A204.1 (cell line): ENCODE results near the gene CHMP6.

Experiments
- FAIRE-seq: peaks from 2 replicates; lab custom pipeline; 2012; peaks lifted over from hg19 to GRCh38; lab: Jason Lieb, UNC

The CHMP6 gene

DNA sequence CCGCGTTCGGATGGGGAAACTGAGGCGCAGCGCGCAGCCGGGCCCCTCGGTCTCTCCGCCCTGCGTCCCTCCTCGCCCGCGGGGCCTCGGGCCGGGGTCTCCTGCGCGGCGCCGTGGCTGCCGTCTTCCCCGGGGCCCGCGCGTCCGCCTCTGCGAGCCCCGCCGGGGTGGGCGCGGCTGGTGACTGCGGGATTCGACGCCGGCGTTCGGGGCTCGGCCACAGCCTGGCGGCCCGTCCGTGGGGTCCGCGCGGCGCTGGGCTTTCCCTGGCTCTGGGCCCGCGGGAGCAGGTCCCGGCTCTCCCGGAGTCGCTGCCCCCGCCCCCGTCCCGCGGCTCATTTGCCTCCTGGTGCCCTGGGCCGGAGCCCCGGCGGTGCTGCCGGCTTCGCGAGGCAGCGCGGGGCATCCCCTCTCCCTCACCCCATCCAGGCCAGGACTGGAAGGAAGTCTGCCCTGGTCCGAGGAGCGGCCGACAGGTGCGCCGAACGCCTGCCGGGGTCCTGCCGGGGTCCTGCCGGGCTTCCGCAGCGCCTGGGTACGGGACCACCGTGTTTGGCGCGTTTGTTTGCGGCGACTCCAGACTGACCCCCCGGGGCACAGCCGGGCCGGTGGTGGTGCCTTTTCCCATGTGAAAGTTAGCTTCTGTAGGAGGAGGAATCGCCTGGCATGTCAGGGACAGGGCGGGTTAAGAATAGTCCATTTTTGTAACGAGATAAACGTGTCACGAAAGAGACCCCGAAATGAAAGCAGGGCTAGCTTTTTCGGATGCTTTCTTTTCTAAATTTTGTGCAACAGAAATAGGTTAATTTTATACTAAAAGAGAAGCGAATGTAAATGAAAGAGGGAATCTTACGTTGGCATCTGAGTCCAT lies 671 bp downstream of the CHMP6 start:
- no peak for FAIRE-seq

- no peak for FAIRE-seq
Measured at GRCh38 chr17:80992948-80993624, 1.4 kb downstream of the CHMP6 start.

GRCh38 chr17:80995131-80995530 lies 3.5 kb downstream of the CHMP6 start:
- FAIRE-seq, result no peak

DNA sequence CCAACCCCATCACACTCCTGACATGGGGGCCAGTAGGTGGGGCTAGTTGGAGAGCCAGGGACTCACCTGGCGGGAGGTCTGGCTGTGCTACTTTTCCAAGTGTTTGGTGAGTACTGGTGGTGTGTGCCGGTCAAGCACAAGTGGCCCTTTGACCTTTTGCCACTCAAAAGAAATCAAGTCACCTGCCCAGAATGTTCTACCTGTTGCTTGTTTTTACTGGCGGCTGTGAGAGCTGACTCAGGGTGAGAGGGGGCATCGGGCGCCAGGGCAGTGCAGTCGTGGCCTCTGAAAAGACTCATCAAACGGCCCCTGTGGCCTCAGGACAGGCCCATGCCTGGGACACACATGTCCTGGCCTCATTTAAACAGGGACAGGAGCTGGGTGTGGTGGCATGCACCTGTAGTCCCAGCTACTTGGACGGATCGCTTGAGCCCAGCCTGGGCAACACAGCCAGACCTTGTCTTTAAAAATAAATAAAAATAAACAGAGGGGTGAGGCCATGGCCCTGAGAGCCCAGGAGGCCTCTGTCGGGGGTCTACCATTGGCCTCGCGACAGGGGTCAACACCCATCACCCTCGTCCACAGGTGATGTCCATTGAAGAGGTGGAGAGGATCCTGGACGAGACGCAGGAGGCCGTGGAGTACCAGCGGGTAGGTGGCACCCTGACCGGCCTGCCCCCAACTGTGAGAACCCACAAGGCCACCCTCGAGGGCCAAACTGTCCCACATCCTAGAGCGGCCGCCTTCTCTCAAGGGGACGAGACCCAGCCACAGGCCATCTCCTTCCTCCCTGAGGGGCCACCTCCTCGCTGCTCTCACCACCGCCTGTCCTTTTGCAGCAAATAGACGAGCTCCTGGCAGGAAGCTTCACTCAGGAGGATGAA lies 5.0 kb downstream of the CHMP6 start:
- FAIRE-seq, result no peak

DNA sequence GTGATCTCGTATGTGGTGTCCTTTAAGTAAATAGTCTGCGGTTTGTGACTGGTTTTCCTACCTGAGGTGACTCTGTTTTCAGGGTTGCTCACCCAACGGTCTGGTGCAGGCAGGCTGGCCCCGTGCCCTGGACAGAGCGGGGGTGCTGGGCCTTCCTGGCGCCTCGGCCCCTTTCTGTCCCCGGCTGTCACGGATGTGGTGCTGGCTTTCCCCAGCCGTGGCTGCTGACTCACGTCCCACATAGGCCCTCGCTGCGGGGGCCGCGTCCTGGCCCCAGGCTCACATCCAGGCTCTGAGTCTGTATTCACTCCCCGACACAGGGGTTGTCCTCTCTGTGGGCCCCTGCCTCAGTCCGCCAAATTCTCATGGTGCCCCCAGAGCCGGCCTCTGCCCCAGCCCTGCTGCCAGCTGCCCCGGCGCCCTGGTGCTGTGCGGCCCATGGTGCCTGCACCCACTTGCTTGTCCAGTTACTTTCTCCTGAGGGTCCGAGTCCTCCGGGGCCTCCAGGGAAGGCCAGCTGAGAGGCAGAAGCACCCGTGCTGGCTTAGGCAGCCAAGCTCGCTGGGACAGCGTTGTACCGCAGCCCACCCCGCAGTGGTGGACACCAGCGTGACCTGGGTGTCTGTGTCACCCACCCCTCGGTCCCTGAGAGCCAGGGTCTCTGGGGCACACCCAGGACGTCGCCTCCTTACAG lies 5.9 kb downstream of the CHMP6 start:
- no peak for FAIRE-seq

DNA sequence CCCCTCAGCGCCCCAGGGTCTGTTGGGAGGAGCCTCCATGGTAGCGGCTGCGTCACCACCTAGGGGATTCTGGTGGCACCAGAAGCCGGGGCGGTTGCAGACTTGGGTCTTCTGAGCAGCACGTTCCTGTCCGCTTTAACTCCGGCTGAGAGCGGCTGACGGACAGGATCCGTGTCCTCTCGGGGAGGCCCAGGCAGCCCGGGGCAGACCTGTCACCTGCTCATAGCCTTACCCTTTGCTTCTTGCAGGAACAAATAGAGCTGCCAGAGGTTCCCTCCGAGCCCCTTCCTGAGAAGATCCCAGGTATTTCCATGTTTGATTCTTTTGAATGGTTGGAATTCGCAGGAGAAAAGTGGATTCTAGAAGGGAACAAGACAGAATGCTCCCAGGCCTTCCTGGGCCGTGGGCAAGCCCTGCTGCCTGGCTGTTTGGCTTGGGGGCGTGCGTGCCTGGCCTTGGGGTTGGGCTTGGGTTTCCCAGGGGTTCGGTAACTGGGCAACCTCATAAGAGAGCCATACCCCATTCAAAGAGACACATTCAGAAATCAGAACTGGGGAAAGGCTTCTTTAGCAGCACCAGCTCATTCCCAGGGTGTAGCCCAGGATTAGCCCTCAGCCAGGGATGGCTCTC lies 6.6 kb downstream of the CHMP6 start:
- no peak for FAIRE-seq

- FAIRE-seq, result no peak
Measured at GRCh38 chr17:80998748-80999535, 7.3 kb downstream of the CHMP6 start.

- no peak for FAIRE-seq
Measured at GRCh38 chr17:80999536-81000333, 8.1 kb downstream of the CHMP6 start.

DNA sequence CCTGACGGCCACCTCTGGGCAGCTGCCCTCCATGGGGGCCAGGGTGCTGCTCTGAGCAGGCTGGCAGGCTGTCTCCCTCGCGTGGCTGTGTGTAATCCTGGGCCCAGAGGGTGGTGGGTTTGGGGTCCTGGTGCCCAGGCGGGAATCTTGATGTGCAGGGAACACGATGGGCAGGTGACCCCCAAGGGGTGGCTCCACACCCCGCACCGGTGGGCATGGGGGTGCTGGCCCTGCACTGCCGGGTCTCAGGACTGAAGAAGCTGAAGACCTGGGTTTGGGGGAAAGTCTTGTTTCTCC lies 8.6 kb downstream of the CHMP6 start:
- FAIRE-seq, result no peak

GRCh38 chr17:81000631-81001357 lies 9.2 kb downstream of the CHMP6 start:
- FAIRE-seq, result no peak

GRCh38 chr17:81002013-81002384 lies 10.4 kb downstream of the CHMP6 start:
- no peak for FAIRE-seq

DNA sequence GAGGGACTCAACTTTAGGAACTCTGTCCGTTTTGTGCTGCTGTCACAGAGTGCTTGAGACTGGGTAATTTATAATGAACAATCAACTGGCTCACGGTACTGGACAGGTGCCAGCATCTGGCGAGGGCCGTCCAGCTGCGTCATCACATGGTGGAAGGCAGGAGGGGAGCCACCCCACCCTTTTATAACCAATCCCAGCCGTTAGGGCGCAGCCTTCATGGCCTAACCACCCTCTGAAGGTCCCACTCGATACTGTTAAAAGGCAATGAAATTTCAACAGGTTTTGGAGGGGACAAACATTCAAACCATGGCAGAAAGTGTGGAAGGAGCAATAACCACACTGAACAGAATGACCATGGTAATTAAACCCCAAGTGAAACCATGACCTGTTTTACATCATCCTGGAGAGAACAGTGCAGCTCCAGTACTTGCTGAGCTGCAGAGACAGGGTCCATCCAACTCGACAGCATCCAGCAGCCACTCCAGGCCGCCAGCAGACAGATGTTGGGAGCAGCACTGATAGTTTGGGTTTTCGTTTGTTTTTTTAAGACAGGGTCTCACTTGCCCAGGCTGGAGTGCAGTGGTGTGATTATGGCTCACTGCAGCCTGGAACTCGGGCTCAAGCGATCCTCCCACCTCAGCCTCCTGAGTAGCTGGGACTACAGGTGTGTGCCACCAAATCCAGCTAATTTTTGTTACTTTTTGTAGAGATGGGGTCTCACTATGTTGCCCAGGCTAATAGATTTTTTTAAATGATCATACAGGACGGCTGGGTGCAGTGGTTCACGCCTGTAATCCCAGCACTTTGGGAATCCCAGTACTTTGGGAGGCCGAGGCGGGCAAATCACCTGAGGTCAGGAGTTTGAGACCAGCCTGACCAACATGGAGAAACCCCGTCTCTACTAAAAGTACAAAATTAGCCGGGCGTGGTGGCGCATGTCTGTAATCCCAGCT lies 11.0 kb downstream of the CHMP6 start:
- no peak for FAIRE-seq

DNA sequence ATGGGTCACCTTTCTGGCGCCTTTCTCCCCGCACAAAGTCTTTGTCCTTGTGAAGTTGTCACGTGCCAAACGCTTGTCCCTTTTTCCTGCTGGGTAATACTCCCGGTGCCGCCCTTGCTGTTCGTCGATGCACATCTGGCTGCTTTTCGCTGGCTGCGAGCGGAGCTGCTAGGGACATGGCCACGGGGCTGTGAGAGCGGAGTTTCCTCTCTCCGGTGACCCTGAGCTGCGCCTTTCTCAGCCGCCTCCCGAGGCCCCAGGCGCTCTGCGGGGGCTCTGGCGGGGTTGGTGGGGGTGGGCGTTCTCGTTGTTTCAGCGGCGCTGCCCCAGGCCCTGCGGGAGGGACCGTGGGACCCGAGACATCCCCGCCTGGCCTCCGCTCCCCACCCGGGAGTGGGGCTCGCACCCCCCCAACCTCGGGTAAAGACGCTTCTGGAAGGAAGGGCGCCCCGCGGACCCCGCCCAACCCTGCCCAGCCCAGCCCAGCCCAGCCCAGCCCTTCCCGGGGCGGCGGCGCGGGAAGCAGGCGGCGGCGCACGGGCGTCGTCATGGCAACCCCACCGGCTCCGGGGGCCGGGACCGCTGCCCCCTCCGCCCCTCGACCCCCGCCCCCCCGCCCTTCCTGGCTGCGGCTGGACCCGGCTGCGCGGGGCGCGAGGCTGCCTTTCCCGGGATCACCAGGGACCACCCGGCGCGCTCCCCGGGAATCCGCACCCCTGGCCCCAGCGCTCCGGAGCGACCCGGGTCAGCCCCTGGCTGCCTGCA lies 12.3 kb downstream of the CHMP6 start:
- FAIRE-seq, result no peak

DNA sequence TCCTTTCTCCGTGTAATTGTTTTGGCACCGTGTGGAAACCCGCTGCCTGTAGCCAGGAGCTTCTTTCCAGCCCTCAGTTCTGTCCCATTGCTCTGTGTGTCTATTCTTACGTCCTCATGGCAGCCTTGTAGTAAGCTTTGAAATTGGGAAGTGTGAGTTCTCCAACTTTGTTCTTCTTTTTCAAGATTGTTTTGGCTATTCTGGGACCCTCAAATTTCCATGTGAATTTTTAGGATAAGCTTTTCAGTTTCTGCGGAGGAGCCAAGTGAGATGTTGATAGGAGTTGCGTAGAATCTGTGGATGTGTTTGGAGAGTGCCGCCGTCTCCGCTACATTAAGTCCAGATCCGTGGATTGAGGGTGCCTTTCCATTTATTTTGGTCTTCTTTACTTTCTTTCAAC lies 15.2 kb downstream of the CHMP6 start:
- FAIRE-seq, result no peak

- no peak for FAIRE-seq
Measured at GRCh38 chr17:81008140-81008539, 16.5 kb downstream of the CHMP6 start.

GRCh38 chr17:81009136-81009535 lies 17.5 kb downstream of the CHMP6 start:
- FAIRE-seq, result no peak

DNA sequence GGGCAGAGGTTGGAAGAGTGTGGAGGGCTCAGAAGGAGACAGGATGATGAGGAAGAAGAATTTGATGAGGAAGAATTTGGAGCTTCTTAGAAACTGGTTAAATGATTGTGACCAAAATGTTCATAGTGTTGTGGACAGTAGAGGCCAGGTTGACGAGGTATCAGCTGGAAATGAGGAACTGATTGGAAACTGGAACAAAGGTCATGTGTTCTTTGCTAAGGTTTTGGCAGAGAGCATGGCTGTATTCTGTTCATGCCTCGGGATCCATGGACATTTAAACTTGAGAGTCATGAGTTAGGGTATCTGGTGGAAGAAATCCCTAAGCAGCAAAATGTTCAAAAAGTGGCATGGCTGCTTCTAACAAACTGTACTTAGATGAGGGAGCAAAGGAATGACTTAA lies 19.3 kb downstream of the CHMP6 start:
- FAIRE-seq, result no peak

DNA sequence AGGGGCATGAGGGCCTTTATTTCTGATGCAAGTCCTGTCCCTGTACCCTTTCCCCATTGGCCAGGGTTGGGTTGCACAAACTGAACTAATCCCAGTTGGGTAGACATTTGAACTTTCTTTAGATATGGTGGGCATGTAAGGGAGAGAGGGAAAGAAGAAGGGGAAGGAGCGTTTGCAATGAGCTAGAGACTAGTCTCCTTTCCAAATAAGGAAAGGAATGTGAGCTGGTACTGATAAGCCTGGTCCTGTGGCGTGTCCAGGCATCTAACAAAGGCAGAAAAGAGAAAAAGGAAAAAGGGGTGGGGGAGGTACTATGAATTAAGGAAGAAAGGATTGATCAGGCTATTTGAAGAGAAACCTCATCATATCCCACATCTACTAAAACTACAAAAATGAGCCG lies 20.3 kb downstream of the CHMP6 start:
- no peak for FAIRE-seq
